Keratinocyte (primary cell): Measurements from ENCODE around the gene CDK3. TPM values are rescaled to one million over a fixed set of nuclear protein-coding genes. Genes with fewer than 3 reads are reported as not detected.

ENCODE experiments used
- DNase-seq: peaks from one replicate; pipeline ENCODE4 v3.0.0-alpha.2; 2011; ENCODE audit warnings: low read depth, missing footprints, low spot score
- FAIRE-seq: peaks from 2 replicates; lab custom pipeline; 2011; peaks lifted over from hg19 to GRCh38; lab: Jason Lieb, UNC
- H2AFZ ChIP-seq: 2 replicates; pipeline ENCODE4 v1.6.0; 2012; ENCODE audit warnings: low read length, control low read depth, inconsistent platforms; ENCODE audit not compliant: control insufficient read depth
- H3K27ac ChIP-seq: 2 replicates; pipeline ENCODE4 v1.5.1; 2011; ENCODE audit warnings: low read length; ENCODE audit not compliant: control insufficient read depth, insufficient read depth
- H3K27me3 ChIP-seq: 3 replicates; pipeline ENCODE4 v1.6.0; 2011; ENCODE audit warnings: low read length; ENCODE audit not compliant: control insufficient read depth, insufficient read depth; ENCODE audit errors: extremely low read depth
- H3K36me3 ChIP-seq, 2 experiments: 2 replicates in 1 of 2; 3 replicates in 1 of 2; pipeline ENCODE4 v1.5.1; 2011; ENCODE audit warnings: low read length in 2 of 2, mild to moderate bottlenecking in 1 of 2; ENCODE audit not compliant: control insufficient read depth in 2 of 2, insufficient read depth in 2 of 2; ENCODE audit errors: extremely low read depth in 1 of 2
- H3K4me1 ChIP-seq: 3 replicates; pipeline ENCODE4 v1.5.1; 2011; ENCODE audit warnings: low read length; ENCODE audit not compliant: control insufficient read depth, insufficient read depth; ENCODE audit errors: extremely low read depth
- H3K4me2 ChIP-seq: 3 replicates; pipeline ENCODE4 v1.6.0; 2011; ENCODE audit warnings: low read depth, low read length; ENCODE audit not compliant: control insufficient read depth, insufficient read depth; ENCODE audit errors: extremely low read depth
- H3K4me3 ChIP-seq, 3 experiments: fragments of 200-600 bp in 1 of 3; sonication (generic) in 1 of 3; 2 replicates in 2 of 3; 3 replicates in 1 of 3; pipeline ENCODE4 v1.5.1; 2011 to 2016; ENCODE audit warnings: low read length in 3 of 3, mild to moderate bottlenecking in 3 of 3, control low read depth in 2 of 3, inconsistent platforms in 1 of 3, low read depth in 1 of 3, mixed read lengths in 1 of 3, mixed run types in 1 of 3, moderate library complexity in 1 of 3; ENCODE audit not compliant: control insufficient read depth in 2 of 3, insufficient read depth in 2 of 3; ENCODE audit errors: extremely low read depth in 1 of 3
- H3K79me2 ChIP-seq: 2 replicates; pipeline ENCODE4 v1.6.0; 2012; ENCODE audit warnings: low read length; ENCODE audit not compliant: control insufficient read depth, insufficient read depth
- H3K9ac ChIP-seq: 3 replicates; pipeline ENCODE4 v1.6.0; 2011; ENCODE audit warnings: low read length; ENCODE audit not compliant: control insufficient read depth, insufficient read depth; ENCODE audit errors: extremely low read depth
- H3K9me1 ChIP-seq: 3 replicates; pipeline ENCODE4 v1.6.0; 2011; ENCODE audit warnings: low read length; ENCODE audit not compliant: control insufficient read depth, insufficient read depth; ENCODE audit errors: extremely low read depth
- H3K9me3 ChIP-seq: 2 replicates; pipeline ENCODE4 v1.5.1; 2012; ENCODE audit warnings: low read depth, low read length; ENCODE audit not compliant: control insufficient read depth
- H4K20me1 ChIP-seq: 3 replicates; pipeline ENCODE4 v1.6.0; 2011; ENCODE audit warnings: low read length; ENCODE audit not compliant: control insufficient read depth, insufficient read depth; ENCODE audit errors: extremely low read depth
- EZH2 ChIP-seq: IDR thresholded peaks from one replicate; pipeline ENCODE4 v1.6.1; 2012; ENCODE audit warnings: inconsistent platforms, mild to moderate bottlenecking, low read length, moderate library complexity
- dilution Hi-C: fragments of 300-500 bp; cut with MboI; formaldehyde crosslinking; loops from one replicate; pipeline ENCODE4 v1.7.0; 2020; ENCODE audit warnings: low sequenced_read_pairs; ENCODE audit not compliant: extremely low pct_ligation_motif_present
- polyA plus RNA-seq, 5 experiments: library from polyadenylated mRNA; depleted of rRNA in 3 of 5; stranded (reverse) in 3 of 5; stranded (forward) in 1 of 5; unstranded in 1 of 5; fragments of >200 nt; gene quantifications; 1 replicate in 1 of 5; 2 replicates in 3 of 5; 3 replicates in 1 of 5; pipeline versions ENCODE4 v1.2.1 to v1.2.3, GENCODE V29; 2011 to 2012; ENCODE audit warnings: missing spikeins in 2 of 5, low read depth in 1 of 5, low replicate concordance in 1 of 5
- TF ChIP-seq, protein P1 (sequence below), 3 experiments: IDR thresholded peaks in 1 of 3; conservative IDR thresholded peaks in 1 of 3; optimal IDR thresholded peaks in 1 of 3; 2 replicates in 2 of 3; 3 replicates in 1 of 3; pipeline versions ENCODE3 to v1.5.1; 2011; ENCODE audit warnings: low read length in 3 of 3, mild to moderate bottlenecking in 3 of 3, moderate library complexity in 2 of 3, control low read depth in 1 of 3, inconsistent platforms in 1 of 3; ENCODE audit not compliant: insufficient read depth in 2 of 3; ENCODE audit errors: extremely low read depth in 1 of 3

Gene CDK3
- polyA plus RNA-seq, 1 donor (not counting 4 experiments of a cell fraction or from before 2014, with no cell fraction given): 1.8 TPM

DNA sequence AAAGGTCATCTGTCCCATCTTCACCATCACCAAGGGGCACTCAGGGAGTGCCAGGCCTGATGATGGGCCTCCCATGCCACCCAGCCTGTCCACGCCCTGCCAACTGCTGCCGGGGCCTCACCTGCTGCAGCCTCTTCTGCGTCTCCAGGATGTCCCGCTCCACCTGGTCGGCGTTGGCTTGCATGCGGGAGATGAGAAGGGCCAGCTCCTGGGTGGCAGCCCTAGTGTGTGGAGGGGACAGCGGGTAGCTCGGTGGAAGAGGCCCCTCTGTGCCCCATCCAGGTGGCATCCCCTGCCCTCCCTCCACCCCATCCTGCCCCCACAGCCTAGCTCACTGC, 23.2 kb downstream of the CDK3 start:
- FAIRE-seq (no peak), DNase-seq (no peak)
- H3K36me3 ChIP-seq: peaks cover 9 to 17% of the 10 kb centered on the region in 2 experiments
- no peak overlapping the region for H2AFZ ChIP-seq
- no peaks in the 10 kb centered on the region for H3K27me3 ChIP-seq
- H3K4me1 ChIP-seq: peaks cover 21% of the 10 kb centered on the region
- no peaks in the 10 kb centered on the region for H3K9me1 ChIP-seq
- no peak overlapping the region for H3K9ac ChIP-seq
- H3K9me3 ChIP-seq: no peaks in the 10 kb centered on the region
- no peak overlapping the region for H3K4me2 ChIP-seq
- peaks cover 11% of the 10 kb centered on the region for H3K79me2 ChIP-seq
- H3K4me3 ChIP-seq: no peak overlapping the region
- H4K20me1 ChIP-seq: peaks cover 7% of the 10 kb centered on the region
- TF ChIP-seq EZH2: no peak
- TF ChIP-seq, protein P1, sequence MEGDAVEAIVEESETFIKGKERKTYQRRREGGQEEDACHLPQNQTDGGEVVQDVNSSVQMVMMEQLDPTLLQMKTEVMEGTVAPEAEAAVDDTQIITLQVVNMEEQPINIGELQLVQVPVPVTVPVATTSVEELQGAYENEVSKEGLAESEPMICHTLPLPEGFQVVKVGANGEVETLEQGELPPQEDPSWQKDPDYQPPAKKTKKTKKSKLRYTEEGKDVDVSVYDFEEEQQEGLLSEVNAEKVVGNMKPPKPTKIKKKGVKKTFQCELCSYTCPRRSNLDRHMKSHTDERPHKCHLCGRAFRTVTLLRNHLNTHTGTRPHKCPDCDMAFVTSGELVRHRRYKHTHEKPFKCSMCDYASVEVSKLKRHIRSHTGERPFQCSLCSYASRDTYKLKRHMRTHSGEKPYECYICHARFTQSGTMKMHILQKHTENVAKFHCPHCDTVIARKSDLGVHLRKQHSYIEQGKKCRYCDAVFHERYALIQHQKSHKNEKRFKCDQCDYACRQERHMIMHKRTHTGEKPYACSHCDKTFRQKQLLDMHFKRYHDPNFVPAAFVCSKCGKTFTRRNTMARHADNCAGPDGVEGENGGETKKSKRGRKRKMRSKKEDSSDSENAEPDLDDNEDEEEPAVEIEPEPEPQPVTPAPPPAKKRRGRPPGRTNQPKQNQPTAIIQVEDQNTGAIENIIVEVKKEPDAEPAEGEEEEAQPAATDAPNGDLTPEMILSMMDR (optimal IDR thresholded peaks at IDR 0.05 in 1 of 3, IDR thresholded peaks at IDR 0.05 in 1 of 3, conservative IDR thresholded peaks at IDR 0.05 in 1 of 3; ENCODE audit: extremely low read depth in 1 of 3, insufficient read depth in 2 of 3, low read length in 3 of 3): no peak
- no peak overlapping the region for H3K27ac ChIP-seq
- dilution Hi-C loops: no loop called here

GRCh38 chr17:76024353-76024752, 23.7 kb downstream of the CDK3 start:
- H3K79me2 ChIP-seq: peaks cover 11% of the 10 kb centered on the region
- dilution Hi-C loops: no loop called here
- FAIRE-seq (no peak), DNase-seq (no peak)
- H3K27me3 ChIP-seq: no peaks in the 10 kb centered on the region
- H3K4me1 ChIP-seq: peaks cover 21% of the 10 kb centered on the region
- peaks cover 7% of the 10 kb centered on the region for H4K20me1 ChIP-seq
- no peak overlapping the region for H3K27ac ChIP-seq
- peaks cover 5 to 13% of the 10 kb centered on the region in 2 experiments for H3K36me3 ChIP-seq
- no peaks in the 10 kb centered on the region for H3K9me3 ChIP-seq
- no peak overlapping the region for H3K4me3 ChIP-seq
- no peak overlapping the region for H3K9ac ChIP-seq
- no peaks in the 10 kb centered on the region for H3K9me1 ChIP-seq
- no peak overlapping the region for H3K4me2 ChIP-seq
- TF ChIP-seq EZH2: no peak
- TF ChIP-seq, protein P1 (optimal IDR thresholded peaks at IDR 0.05 in 1 of 3, IDR thresholded peaks at IDR 0.05 in 1 of 3, conservative IDR thresholded peaks at IDR 0.05 in 1 of 3; ENCODE audit: extremely low read depth in 1 of 3, insufficient read depth in 2 of 3, low read length in 3 of 3): no peak
- H2AFZ ChIP-seq: no peak overlapping the region
